DMS53 (cell line): ENCODE data around the gene INPP5F.

Source experiments
- DNase-seq: peaks from one replicate; lab custom pipeline; 2025; lab: John Stamatoyannopoulos, UW

Gene INPP5F, protein sequence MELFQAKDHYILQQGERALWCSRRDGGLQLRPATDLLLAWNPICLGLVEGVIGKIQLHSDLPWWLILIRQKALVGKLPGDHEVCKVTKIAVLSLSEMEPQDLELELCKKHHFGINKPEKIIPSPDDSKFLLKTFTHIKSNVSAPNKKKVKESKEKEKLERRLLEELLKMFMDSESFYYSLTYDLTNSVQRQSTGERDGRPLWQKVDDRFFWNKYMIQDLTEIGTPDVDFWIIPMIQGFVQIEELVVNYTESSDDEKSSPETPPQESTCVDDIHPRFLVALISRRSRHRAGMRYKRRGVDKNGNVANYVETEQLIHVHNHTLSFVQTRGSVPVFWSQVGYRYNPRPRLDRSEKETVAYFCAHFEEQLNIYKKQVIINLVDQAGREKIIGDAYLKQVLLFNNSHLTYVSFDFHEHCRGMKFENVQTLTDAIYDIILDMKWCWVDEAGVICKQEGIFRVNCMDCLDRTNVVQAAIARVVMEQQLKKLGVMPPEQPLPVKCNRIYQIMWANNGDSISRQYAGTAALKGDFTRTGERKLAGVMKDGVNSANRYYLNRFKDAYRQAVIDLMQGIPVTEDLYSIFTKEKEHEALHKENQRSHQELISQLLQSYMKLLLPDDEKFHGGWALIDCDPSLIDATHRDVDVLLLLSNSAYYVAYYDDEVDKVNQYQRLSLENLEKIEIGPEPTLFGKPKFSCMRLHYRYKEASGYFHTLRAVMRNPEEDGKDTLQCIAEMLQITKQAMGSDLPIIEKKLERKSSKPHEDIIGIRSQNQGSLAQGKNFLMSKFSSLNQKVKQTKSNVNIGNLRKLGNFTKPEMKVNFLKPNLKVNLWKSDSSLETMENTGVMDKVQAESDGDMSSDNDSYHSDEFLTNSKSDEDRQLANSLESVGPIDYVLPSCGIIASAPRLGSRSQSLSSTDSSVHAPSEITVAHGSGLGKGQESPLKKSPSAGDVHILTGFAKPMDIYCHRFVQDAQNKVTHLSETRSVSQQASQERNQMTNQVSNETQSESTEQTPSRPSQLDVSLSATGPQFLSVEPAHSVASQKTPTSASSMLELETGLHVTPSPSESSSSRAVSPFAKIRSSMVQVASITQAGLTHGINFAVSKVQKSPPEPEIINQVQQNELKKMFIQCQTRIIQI

DNA sequence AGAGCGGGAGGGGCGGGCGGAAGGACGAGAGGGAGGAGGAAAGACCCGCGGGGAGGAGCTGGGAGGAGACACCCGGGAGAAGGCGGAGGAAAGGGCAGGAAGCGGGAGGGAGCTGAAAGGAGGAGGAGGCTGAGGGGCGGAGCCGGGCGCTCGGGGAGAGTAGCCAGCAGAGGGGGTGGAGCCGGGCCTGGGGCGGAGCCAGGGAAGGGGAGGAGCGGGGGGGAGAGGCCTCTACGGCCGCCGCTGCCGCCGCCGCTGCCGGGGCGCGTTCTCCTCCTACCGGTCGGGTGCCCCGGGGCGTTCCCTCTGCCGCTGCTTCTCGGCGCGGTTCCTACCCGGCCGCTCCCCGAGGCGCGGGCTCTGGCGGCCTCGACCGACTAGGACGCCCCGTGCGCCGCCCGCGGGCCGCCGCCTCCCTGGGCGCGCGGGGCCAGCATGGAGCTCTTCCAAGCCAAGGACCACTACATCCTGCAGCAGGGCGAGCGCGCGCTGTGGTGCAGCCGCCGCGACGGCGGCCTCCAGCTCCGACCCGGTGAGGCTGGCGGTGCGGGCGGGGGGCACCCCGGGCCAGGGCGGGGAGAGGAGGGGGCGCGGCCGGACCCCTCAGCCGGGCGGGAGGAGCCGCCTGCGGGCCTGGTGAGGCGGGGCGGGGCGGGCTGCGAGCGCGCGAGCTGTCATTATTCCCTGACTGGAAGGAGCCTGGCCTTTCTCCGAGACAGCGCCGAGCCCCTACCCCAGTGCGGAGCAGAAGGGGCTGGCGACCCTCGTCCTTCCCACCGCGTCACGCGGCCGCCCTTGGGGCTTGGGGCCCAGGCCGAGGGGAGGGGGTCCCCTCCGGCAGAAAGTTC, at the start of gene INPP5F:
Gene INPP5F, plus strand, starts transcription at position 223 of the 848 bp plus-strand sequence. Its CDS starts 213 bp downstream, at position 436.
- peak; percentile 99 for DNase-seq

DNA sequence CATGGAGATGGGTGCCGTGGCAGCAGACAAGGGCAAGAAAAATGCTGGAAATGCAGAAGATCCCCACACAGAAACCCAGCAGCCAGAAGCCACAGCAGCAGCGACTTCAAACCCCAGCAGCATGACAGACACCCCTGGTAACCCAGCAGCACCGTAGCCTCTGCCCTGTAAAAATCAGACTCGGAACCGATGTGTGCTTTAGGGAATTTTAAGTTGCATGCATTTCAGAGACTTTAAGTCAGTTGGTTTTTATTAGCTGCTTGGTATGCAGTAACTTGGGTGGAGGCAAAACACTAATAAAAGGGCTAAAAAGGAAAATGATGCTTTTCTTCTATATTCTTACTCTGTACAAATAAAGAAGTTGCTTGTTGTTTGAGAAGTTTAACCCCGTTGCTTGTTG, 48.7 kb upstream of the INPP5F start:
- DNase-seq, result no peak

DNA sequence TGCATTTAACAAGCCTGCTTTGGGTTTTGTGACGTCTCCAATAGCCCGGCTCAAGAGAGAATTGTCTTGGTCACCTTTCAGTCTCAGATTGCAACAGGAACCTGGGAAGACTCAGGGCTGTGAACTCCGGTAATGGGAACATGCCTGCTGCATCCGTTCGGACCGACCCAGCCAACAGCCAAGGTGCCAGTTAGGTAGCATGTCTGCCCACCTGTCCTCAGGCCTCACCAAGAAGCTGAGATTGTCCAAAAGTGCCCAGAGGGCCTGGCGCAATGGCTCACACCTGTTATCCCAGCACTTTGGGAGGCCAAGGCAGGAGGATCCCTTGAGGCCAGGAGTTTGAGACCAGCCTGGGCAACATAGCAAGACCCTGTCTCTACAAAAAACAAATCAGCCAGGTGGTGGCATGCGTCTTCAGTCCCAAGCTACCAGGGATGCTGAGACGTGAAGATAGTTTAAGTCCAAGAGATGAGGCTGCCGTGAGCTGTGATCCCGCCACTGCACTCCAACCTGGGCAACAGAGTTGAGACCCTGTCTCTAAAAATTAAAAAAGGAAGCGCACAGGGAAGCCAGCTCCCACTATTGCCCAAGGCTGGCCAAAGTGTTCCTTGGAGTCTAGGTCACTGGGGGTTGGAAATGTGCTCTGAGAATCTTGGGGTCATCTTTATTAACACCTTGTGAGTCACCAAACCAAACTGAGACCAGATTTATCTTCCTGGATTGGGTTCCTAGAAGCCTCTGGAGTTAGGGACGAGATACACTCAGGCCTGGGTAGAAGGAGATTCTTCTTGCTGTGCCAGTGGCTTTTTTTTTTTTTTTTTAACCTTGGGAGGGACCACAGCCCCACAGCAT, 47.7 kb upstream of the INPP5F start:
- no peak for DNase-seq

DNA sequence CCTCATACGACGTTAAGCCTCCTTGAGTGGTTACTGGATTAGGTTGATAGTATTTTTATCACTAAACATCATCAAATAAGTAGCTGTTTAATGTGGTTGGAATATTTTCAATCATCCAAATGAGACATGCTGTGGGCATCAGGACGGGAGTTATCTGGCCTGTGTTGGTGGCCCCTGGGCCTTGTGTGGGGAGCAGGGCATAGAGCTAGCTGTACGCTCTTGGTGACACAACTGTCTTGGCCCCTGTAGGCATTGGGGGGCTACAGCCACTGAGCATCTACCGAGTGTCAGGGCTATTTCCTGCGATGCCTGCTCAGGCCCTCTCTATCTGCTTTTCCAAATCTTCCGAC, 46.4 kb upstream of the INPP5F start:
- no peak for DNase-seq

DNA sequence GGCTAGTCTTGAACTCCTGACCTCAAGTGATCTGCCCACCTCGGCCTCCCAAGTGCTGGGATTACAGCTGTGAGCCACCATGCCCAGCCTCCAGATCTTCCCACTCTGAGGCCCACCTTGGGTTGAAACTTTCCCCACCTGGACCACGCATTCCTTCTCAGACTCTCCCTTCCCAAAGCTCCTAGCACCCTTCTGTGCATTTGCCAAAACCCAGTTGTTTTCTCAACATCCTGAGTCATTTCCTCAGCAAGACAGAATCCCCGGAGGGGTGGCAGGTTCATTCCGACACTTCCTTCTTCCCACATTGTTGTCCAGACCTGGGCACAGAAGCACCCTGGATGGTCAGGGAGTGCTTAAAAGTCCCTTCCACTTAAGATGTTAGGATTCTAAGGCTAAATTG, 45.8 kb upstream of the INPP5F start:
- DNase-seq, result no peak

DNA sequence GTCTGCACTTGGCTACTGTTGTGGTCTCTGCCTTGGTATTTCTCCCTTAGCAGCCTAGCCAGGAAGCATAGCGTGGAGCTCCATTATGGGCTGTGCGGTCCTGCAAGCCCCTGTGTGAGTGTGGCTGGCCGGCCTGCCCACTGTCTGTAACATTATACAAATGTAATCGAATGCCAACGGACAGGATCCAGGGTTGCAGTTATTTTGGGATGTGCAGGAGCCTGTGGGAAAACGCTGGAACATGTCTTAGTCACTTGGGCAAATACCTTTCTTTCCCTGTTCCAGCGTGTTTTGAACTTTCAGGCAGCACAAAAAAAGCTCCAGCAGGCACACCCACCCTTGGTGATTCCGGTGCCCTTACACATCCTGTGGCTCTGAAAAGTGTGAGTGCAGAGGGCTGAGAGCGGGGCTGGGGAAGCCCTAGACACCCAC, 45.2 kb upstream of the INPP5F start:
- no peak for DNase-seq

DNA sequence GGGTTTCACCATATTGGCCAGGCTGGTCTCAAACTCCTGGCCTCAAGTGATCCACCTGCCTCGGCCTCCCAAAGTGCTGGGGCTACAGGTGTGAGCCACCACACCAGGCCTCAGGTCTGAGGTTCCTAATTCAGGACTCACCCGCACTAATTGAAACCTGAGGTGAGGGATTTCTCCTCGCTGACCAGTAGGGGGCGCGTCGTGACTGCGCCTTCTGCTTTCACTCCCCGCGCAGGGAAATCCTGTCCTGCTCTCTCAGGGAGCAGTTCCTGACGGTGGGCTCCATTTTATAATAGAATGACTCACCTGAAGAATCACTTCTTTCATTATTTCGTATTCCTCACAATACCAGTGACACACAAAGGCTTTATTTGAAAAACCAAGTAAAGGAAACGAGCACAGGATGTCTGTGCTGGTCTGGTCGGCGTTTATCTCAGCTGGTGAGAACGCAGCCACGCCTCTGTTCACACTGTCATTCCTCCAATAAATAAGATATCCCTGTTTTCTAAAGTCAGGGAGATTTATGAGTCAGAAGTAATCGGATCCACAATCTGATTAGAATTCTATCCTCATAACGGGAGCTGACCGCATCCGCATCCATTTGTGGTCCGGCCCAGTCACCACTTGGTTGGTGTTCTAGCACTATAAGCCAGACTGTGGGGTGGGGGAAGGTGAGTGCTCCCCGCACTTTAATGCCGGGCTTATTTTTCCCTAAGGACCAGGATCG, 39.2 kb upstream of the INPP5F start:
- peak; percentile 88 for DNase-seq

DNA sequence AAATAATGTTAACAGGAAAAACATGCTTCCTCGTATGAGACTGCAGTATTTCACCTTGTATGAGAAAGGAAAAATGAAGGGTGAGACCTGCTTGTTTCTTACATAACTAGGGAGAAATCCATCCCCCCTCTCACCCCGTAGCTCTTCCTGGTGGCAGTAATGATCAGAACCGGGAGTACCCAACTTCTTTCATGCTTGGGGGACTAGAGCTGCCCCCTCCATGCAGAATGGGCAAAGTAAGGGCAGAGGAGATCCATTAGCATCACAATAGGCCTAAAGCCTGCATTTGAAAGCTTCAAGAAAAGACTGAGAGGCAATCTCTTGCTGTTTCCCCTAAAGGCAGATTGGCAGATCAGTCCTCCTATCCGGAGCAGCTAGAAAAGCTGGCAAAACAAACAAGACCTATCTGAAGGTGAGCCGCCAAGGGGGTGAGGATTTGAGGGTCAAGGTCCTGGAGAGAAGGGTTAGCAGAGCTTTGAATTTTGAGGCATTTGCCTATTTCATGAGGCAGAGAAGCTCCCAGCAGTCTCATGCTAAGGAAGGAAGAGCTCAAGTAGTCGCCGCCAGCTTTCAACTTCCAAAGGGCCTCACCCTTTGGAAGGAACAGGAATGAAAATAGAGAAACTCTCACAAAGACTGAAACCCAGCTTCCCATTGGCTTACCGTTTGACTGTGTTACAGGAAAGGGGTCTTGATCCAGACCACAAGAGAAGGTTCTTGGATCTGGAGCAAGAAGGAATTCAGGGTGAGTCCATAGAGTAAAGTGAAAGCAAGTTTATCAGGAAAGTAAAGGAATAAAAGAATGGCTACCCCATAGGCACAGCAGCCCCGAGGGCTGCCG, 38.4 kb upstream of the INPP5F start:
- no peak for DNase-seq

DNA sequence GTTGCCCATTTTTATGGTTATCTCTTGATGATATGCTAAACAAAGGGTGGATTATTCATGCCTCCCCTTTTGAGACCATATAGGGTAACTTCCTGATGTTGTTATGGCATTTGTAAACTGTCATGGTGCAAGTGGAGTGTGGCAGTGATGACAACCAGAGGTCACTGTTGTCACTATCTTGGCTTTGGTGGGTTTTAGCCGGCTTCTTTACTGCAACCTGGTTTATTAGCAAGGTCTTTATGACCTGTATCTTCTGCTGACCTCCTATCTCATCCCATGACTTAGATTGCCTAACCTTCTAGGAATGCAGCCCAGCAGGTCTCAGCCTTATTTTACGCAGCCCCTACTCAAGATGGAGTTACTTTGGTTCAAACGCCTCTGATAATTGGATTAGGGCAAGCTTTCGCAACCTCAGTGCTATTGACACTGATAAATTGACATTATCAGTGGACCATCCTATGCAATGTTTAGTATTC, 37.8 kb upstream of the INPP5F start:
- no peak for DNase-seq

DNA sequence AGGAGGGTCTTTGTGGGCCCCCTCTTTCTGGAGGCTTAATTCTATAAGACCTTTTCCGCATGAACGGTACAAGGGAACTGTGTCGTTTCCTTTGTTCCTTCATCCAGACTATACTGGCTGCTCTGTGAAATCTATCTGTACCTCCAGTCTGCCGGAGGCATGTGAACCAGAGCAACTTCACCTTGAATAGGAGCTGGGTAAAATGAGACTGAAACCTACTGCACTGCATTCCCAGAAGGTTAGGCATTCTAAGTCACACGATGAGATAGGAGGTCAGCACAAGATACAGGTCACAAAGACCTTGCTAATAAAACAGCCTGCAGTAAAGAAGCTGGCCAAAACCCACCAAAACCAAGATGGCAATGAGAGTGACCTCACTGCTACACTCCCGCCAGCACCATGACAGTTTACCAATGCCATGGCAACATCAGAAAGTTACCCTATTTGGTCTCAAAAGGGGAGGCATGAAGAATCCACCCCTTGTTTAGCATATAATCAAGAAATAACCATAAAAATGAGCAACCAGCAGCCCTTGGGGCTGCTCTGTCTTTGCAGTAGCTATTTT, 36.8 kb upstream of the INPP5F start:
- no peak for DNase-seq

DNA sequence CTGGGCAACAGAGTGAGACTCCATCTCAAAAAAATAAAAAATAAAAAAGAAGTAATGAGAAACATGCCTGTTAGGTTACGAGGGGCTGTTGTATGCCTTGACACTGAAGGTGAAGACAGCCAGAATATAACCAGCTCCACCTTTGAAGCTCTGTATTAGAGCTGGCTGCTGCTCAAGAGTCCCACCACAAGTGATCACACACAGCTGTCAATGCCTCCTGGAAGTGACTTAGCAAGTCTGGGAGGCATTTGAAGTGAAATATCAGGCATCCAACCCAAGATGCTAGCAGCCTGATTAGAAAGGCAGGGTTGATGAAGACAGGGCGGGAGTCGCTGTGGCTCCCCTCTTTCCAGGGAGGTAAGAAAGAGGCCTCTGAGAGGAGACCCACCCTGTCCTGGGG, 34.1 kb upstream of the INPP5F start:
- no peak for DNase-seq

DNA sequence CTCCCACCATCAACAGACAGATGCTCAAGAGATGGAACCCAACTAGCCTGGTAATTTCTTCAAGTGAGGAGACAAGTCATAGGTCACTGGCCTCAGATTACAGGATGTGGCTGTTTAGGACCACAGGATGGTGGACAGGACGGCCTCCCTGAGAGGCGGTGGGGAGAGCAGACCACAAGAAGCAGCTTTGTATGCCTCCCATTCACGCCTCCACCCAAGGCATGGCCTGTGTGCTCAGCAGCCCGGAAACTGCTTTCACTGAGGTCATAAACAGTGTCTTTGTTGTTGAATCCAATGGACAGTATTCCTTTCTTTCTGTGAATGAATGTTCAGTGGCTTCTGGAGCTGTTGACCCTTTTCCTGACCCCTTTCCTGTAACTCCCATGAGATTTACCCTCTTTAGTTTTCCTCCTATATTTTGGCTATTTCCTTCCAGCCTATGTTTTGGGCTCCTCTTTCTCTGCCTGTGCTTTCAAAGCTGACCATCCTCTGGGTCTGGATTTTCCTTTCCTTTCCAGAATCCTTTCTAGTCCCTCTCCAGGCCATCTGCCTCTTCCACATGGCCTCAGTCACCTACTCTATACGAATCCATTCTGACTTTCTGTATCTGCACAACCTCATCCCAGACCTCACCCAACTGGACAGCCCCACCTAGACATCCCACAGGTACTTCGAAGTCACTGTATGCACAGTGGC, 32.4 kb upstream of the INPP5F start:
- DNase-seq, result no peak

DNA sequence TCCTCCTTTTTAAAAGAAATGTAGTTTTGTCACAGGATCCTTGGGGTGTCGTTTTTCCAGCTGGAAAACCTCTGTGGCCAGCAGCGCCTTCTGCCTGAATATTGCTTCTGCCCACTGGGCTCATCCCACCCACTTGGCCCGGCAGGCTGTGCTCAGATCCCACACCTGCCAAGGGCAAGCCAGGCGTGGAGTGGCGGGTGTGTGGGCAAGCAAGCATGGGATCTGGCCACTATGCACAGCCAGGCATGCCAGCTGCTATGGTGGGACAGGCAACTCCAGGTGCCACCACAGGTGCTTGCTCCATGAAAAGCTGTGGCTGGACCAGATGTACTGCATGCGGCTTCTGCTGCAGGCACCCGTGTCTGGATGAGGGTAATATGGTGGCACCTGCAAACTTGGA, 31.2 kb upstream of the INPP5F start:
- DNase-seq, result no peak

DNA sequence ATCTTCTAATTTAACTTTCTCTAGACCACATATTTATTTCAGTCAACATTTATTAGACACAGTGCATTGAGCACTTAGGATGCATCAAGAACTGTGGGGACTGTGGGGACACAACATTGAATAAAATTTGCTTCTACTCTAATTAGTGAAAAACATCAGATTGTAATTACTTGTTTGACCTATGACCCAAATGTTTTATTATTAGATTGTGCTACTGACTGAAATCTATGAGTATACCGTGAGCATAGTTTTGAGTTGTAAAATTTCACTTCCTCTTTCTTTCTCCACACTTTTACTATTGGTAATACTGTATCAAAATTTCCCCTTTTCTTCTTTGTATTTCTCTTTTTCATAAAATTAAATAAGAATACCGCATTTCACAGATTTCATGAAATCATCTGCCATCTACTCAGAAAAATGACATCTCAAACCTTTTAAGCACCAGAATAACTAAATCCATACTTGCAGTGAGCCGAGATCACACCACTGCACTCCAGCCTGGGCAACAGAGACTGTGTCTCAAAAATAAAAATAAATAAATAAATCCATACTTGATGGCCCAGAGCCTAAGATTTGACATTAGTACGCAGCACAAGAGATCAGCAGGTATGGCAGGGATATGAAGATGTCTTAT, 25.4 kb upstream of the INPP5F start:
- no peak for DNase-seq

DNA sequence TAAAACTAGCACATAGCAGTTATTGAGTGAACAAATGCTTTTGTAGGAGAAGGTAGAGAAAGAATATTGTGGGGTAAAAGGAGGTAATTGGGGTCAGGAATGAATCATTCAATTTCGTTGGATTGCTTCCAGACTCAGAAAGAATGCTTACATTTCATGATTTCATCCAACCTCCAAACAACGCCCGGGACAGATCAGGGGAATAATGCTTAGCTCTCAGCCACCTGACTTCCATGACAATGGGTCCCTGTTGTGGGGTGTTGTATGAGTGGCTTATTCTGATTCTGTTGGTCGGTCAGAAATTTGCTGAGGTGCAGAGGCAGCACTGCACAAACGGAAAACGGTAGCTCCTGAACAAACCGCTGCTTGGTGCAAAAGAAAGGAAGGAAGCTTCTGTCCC, 24.0 kb upstream of the INPP5F start:
- DNase-seq, result no peak

DNA sequence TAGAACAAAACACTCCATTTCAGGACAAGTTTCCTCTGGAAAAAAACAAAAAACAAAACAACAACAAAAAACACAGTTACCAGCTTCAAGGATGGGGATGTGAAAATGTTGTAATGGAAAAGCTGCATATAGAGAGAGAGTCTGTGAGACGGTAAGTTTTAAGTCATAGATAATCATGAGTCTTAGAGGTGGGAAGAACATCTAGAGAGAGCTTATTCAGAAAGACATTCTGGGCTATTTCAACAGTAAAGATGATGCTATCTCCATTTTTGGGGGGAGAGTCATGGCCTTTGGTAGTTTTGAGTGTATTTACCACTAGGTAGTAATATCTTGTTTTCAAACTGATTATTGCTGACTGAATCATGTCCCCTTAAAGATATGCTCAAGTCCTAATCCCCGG, 23.3 kb upstream of the INPP5F start:
- no peak for DNase-seq

DNA sequence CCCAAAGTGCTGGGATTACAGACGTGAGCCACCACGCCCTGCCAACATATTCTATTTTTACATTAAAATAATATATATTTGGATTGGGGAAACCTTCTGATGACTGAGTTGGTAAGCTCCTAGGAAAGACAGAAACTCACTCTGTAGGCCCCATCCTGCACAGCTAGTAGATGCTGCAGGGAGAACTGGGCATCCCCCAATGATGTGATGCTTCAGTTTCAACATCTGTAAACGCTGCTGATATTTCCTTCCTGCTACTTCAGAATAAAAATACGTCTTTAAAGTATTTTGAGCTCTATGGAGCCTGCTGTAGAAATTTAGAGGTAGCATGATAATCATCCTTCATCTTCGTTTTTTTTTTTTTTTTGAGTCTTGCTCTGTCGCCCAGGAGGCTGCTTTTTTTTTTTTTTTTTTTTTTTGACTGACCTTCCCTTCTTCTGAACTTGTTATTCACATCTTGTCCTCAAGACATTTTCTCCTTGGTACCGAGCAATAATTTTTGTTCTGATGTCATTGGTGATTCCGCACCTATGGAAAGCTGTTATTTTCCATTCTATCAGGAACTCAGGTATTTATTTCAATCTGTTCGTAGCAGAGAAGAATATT, 21.8 kb upstream of the INPP5F start:
- DNase-seq, result no peak
